Mesenteric fat pad (tissue), 1 donor: ENCODE data around the gene CD40. TPM values are rescaled to one million over a fixed set of nuclear protein-coding genes. Genes with fewer than 3 reads are reported as not detected.
"Not testable (repeated sequence)": the region's sequence is repeated elsewhere in the genome, so short reads cannot be mapped to it uniquely, and the experiment has no call there.

ENCODE experiments used
- DNase-seq: peaks from one replicate; pipeline ENCODE4 v3.0.0-alpha.2; 2020; ENCODE audit warnings: low spot score
- total RNA-seq: library from RNA; stranded (reverse); fragmentation: NEBNext Ultra II Directional; extraction: Animal tissue kit (Norgen Biotek cat#: 25700); gene quantifications from one replicate; pipeline ENCODE4 v1.2.1, GENCODE V29; 2021
- donor health status: DM: yes; HTN: yes; CAD: no.

The CD40 gene
- total RNA-seq, 1 donor from 2014 or later: 17.3 TPM

GRCh38 chr20:46091622-46092535 lies 26.2 kb upstream of the CD40 start:
- not testable (repeated sequence) for DNase-seq

GRCh38 chr20:46093531-46093930 lies 24.6 kb upstream of the CD40 start:
- no peak for DNase-seq

GRCh38 chr20:46099491-46100287 lies 18.4 kb upstream of the CD40 start:
- DNase-seq: no peak

- DNase-seq: not testable (repeated sequence)
Observed at GRCh38 chr20:46100444-46100843, 17.7 kb upstream of the CD40 start.

GRCh38 chr20:46100988-46101387 lies 17.1 kb upstream of the CD40 start:
- DNase-seq: no peak

GRCh38 chr20:46101957-46102356 lies 16.2 kb upstream of the CD40 start:
- no peak for DNase-seq

GRCh38 chr20:46102940-46103339 lies 15.2 kb upstream of the CD40 start:
- no peak for DNase-seq

- DNase-seq: no peak
Observed at GRCh38 chr20:46104262-46104661, 13.9 kb upstream of the CD40 start.

- no peak for DNase-seq
Observed at GRCh38 chr20:46107061-46107460, 11.1 kb upstream of the CD40 start.

- no peak for DNase-seq
Observed at GRCh38 chr20:46108435-46108841, 9.7 kb upstream of the CD40 start.

- DNase-seq: no peak
Observed at GRCh38 chr20:46108976-46109375, 9.1 kb upstream of the CD40 start.

GRCh38 chr20:46111028-46111835 lies 6.9 kb upstream of the CD40 start:
- no peak for DNase-seq

GRCh38 chr20:46111836-46112212 lies 6.3 kb upstream of the CD40 start:
- DNase-seq: no peak

GRCh38 chr20:46112430-46113112 lies 5.5 kb upstream of the CD40 start:
- DNase-seq: peak; percentile 47

GRCh38 chr20:46113113-46113470 lies 5.0 kb upstream of the CD40 start:
- no peak for DNase-seq

- DNase-seq: peak; percentile 69
Observed at GRCh38 chr20:46114449-46114848, 3.7 kb upstream of the CD40 start.

- peak; percentile 90 for DNase-seq
Observed at GRCh38 chr20:46118481-46119020, 437 bp downstream of the CD40 start.

GRCh38 chr20:46119028-46119546 lies 973 bp downstream of the CD40 start:
- DNase-seq: peak; percentile 47

- no peak for DNase-seq
Observed at GRCh38 chr20:46119547-46119946, 1.4 kb downstream of the CD40 start.

- no peak for DNase-seq
Observed at GRCh38 chr20:46120136-46120535, 2.0 kb downstream of the CD40 start.
